WTC11 (cell line): Measurements from ENCODE around the gene CUEDC1. TPM values are rescaled to one million over a fixed set of nuclear protein-coding genes. Genes with fewer than 3 reads are reported as not detected.

Source experiments
- ATAC-seq: fragments of 200-7000 bp; cut with Tn5 transposase; 2 replicates; pipeline ENCODE4 v1.10.0; 2021; ENCODE audit warnings: mild to moderate bottlenecking, moderate library complexity
- CTCF ChIA-PET: fragments of 300-600 bp; sonication (Branson Sonifier 250); formaldehyde crosslinking; loops from one replicate; lab custom pipeline; 2021; ENCODE audit warnings: antibody characterized with exemption; lab: Charles Lee
- POLR2A ChIA-PET: fragments of 350-600 bp; sonication (Branson Sonifier 250); formaldehyde crosslinking; loops from one replicate; lab custom pipeline; 2021; ENCODE audit warnings: antibody characterized with exemption; lab: Charles Lee
- DNase-seq: peaks from one replicate; pipeline ENCODE4 v3.0.0; 2021; ENCODE audit warnings: low spot score
- H3K27ac Mint-ChIP-seq: 2 replicates; pipeline ENCODE4 v1.8.0; 2021; ENCODE audit warnings: mixed read lengths
- H3K27me3 Mint-ChIP-seq: 2 replicates; pipeline ENCODE4 v1.8.0; 2021; ENCODE audit warnings: low read depth, mild to moderate bottlenecking, moderate library complexity, mixed read lengths
- H3K36me3 Mint-ChIP-seq: 2 replicates; pipeline ENCODE4 v1.8.0; 2021; ENCODE audit warnings: mixed read lengths
- H3K4me1 Mint-ChIP-seq: 2 replicates; pipeline ENCODE4 v1.8.0; 2022; ENCODE audit warnings: mixed read lengths
- H3K4me3 Mint-ChIP-seq: 2 replicates; pipeline ENCODE4 v1.8.0; 2021; ENCODE audit warnings: mild to moderate bottlenecking, moderate library complexity, mixed read lengths
- H3K9me3 Mint-ChIP-seq: 2 replicates; pipeline ENCODE4 v1.8.0; 2021; ENCODE audit warnings: mixed read lengths
- CREB1 ChIP-seq: sonication (generic); formaldehyde crosslinking; IDR thresholded peaks from 2 replicates; pipeline ENCODE4 v1.8.0; 2023; ENCODE audit warnings: mild to moderate bottlenecking, missing genetic modification reagents
- EMX1 ChIP-seq: fragments of 250-450 bp; sonication (Bioruptor Pico); IDR thresholded peaks from 2 replicates; pipeline ENCODE4 v1.8.0; 2021; ENCODE audit warnings: mild to moderate bottlenecking
- ESRRA ChIP-seq: sonication (generic); formaldehyde crosslinking; IDR thresholded peaks from 2 replicates; pipeline ENCODE4 v1.8.1; 2022; ENCODE audit warnings: mild to moderate bottlenecking, missing genetic modification reagents, borderline replicate concordance
- FOXP1 ChIP-seq: sonication (generic); formaldehyde crosslinking; IDR thresholded peaks from 2 replicates; pipeline ENCODE4 v1.8.0; 2022; ENCODE audit warnings: missing genetic modification reagents, mild to moderate bottlenecking, moderate library complexity, borderline replicate concordance
- NFATC4 ChIP-seq: fragments of 250-450 bp; sonication (Bioruptor Pico); IDR thresholded peaks from 2 replicates; pipeline ENCODE4 v1.9.0; 2021; ENCODE audit warnings: mild to moderate bottlenecking
- NFYB ChIP-seq: sonication (generic); formaldehyde crosslinking; conservative IDR thresholded peaks from 2 replicates; pipeline ENCODE4 v1.8.0; 2022; ENCODE audit warnings: low read depth, missing genetic modification reagents
- NR2C2 ChIP-seq: sonication (generic); formaldehyde crosslinking; IDR thresholded peaks from 2 replicates; pipeline ENCODE4 v1.8.0; 2022; ENCODE audit warnings: mild to moderate bottlenecking, missing genetic modification reagents
- TEAD1 ChIP-seq: sonication (generic); formaldehyde crosslinking; IDR thresholded peaks from 2 replicates; pipeline ENCODE4 v1.8.0; 2022; ENCODE audit warnings: mild to moderate bottlenecking, missing genetic modification reagents
- TEAD4 ChIP-seq: sonication (generic); formaldehyde crosslinking; IDR thresholded peaks from 2 replicates; pipeline ENCODE4 v1.8.0; 2022; ENCODE audit warnings: mild to moderate bottlenecking, missing genetic modification reagents
- ZNF671 ChIP-seq: fragments of 250-450 bp; sonication (Bioruptor Pico); IDR thresholded peaks from 2 replicates; pipeline ENCODE4 v1.8.0; 2021; ENCODE audit warnings: mild to moderate bottlenecking
- total RNA-seq: library from RNA; stranded (reverse); gene quantifications from 3 replicates; pipeline ENCODE4 v1.2.3, GENCODE V29; 2021
- TF ChIP-seq, protein P1 (sequence below): sonication (generic); formaldehyde crosslinking; IDR thresholded peaks from 2 replicates; pipeline ENCODE4 v1.8.0; 2023; ENCODE audit warnings: mild to moderate bottlenecking, missing genetic modification reagents
- TF ChIP-seq, protein P2 (sequence below): sonication (generic); formaldehyde crosslinking; IDR thresholded peaks from 2 replicates; pipeline ENCODE4 v1.8.0; 2023; ENCODE audit warnings: missing genetic modification reagents, mild to moderate bottlenecking, borderline replicate concordance
- TF ChIP-seq, protein P3 (sequence below): fragments of 250-450 bp; sonication (Bioruptor Pico); IDR thresholded peaks from 2 replicates; pipeline ENCODE4 v1.9.0; 2021; ENCODE audit warnings: mild to moderate bottlenecking
- TF ChIP-seq, protein P4 (sequence below): fragments of 250-450 bp; sonication (Bioruptor Pico); IDR thresholded peaks from 2 replicates; pipeline ENCODE4 v1.9.0; 2021; ENCODE audit warnings: mild to moderate bottlenecking, borderline replicate concordance
- TF ChIP-seq, protein P5 (sequence below): fragments of 250-450 bp; sonication (Bioruptor Pico); IDR thresholded peaks from 2 replicates; pipeline ENCODE4 v1.9.0; 2021; ENCODE audit warnings: mild to moderate bottlenecking
- TF ChIP-seq, protein P6 (sequence below): sonication (generic); formaldehyde crosslinking; IDR thresholded peaks from 2 replicates; pipeline ENCODE4 v1.8.0; 2022; ENCODE audit warnings: mild to moderate bottlenecking, missing genetic modification reagents
- TF ChIP-seq, protein P7 (sequence below): sonication (generic); formaldehyde crosslinking; IDR thresholded peaks from 2 replicates; pipeline ENCODE4 v1.8.0; 2023; ENCODE audit warnings: missing genetic modification reagents

CUEDC1 gene
- total RNA-seq, 1 experiment from 2014 or later = 12.2 TPM

DNA sequence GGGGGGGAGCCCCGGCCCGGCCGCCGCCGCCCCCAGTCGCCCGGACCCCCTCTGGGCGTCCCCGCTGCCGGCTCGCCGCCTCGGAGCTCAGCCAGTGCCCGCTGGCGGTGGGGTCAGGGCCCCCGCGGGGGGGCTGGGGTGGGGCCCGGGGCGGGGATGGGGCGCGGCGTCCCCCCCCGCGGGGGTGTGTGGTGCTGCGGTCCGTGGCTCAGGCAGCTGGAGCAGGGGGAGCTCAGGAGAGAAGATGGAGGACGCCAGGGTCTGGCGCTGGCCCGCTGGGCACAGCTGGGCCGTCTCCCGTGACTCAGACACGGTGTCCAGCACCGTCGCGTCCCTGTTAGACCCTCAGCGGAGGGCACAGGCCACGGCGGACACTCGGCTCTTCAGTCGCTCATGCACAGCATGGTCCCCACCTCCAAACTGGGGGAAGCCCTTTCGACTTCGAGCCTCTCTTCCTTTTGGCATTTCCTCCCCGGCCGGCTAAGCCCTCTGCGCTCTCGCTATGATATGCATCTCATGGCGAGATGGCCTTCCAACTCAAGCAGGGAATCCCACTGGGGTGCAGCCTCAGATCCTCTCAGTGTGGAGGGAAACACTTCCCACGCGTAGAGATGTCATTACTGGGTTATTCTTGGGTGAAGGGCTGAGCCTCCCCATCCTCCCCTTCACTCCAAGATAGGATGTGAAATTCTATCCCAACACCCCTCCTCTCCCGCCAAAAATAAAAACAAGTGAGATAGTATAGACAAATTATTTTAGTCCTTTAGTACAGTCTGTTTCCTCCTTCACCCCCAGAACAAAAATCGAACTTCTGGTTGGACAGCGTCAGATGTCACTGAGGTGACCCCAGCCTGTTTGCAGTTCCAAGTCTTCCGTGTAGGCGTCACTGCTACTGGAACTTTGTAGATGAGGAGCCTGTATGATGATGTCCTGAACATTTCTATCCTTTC is 33.4 kb upstream of the CUEDC1 start:
- ATAC-seq (peak; percentile 59), DNase-seq (peak; percentile 52)
- Mint-ChIP-seq H3K27me3 (no peaks in the 10 kb centered on the region), H3K4me3 (peak overlapping the region; percentile 86), H3K27ac (peak overlapping the region; percentile 96), H3K4me1 (peaks cover 71% of the 10 kb centered on the region), H3K36me3 (no peaks in the 10 kb centered on the region), H3K9me3 (no peaks in the 10 kb centered on the region)
- ChIA-PET CTCF (interaction anchor here (1.0 to 3.5 kb wide), 5 partner anchors 12 to 131 kb away, joined by 4 to 23 read pairs (median 5); partner anchors contain the start of gene CUEDC1), POLR2A (interaction anchor here (0.5 to 1.1 kb wide), 9 partner anchors 9 to 129 kb away, joined by 3 to 9 read pairs (median 3); partner anchors contain the start of gene SRSF1)
- peak; percentile 96 for TF ChIP-seq NFATC4 (CRISPR knock-in tag)
- TF ChIP-seq EMX1 (CRISPR knock-in tag) = peak; percentile 97
- TF ChIP-seq TEAD1 = no peak
- TF ChIP-seq, protein P1, sequence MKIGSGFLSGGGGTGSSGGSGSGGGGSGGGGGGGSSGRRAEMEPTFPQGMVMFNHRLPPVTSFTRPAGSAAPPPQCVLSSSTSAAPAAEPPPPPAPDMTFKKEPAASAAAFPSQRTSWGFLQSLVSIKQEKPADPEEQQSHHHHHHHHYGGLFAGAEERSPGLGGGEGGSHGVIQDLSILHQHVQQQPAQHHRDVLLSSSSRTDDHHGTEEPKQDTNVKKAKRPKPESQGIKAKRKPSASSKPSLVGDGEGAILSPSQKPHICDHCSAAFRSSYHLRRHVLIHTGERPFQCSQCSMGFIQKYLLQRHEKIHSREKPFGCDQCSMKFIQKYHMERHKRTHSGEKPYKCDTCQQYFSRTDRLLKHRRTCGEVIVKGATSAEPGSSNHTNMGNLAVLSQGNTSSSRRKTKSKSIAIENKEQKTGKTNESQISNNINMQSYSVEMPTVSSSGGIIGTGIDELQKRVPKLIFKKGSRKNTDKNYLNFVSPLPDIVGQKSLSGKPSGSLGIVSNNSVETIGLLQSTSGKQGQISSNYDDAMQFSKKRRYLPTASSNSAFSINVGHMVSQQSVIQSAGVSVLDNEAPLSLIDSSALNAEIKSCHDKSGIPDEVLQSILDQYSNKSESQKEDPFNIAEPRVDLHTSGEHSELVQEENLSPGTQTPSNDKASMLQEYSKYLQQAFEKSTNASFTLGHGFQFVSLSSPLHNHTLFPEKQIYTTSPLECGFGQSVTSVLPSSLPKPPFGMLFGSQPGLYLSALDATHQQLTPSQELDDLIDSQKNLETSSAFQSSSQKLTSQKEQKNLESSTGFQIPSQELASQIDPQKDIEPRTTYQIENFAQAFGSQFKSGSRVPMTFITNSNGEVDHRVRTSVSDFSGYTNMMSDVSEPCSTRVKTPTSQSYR (CRISPR knock-in tag) = peak; percentile 52; the same call in 1 of the 2 replicates
- TF ChIP-seq, protein P2, sequence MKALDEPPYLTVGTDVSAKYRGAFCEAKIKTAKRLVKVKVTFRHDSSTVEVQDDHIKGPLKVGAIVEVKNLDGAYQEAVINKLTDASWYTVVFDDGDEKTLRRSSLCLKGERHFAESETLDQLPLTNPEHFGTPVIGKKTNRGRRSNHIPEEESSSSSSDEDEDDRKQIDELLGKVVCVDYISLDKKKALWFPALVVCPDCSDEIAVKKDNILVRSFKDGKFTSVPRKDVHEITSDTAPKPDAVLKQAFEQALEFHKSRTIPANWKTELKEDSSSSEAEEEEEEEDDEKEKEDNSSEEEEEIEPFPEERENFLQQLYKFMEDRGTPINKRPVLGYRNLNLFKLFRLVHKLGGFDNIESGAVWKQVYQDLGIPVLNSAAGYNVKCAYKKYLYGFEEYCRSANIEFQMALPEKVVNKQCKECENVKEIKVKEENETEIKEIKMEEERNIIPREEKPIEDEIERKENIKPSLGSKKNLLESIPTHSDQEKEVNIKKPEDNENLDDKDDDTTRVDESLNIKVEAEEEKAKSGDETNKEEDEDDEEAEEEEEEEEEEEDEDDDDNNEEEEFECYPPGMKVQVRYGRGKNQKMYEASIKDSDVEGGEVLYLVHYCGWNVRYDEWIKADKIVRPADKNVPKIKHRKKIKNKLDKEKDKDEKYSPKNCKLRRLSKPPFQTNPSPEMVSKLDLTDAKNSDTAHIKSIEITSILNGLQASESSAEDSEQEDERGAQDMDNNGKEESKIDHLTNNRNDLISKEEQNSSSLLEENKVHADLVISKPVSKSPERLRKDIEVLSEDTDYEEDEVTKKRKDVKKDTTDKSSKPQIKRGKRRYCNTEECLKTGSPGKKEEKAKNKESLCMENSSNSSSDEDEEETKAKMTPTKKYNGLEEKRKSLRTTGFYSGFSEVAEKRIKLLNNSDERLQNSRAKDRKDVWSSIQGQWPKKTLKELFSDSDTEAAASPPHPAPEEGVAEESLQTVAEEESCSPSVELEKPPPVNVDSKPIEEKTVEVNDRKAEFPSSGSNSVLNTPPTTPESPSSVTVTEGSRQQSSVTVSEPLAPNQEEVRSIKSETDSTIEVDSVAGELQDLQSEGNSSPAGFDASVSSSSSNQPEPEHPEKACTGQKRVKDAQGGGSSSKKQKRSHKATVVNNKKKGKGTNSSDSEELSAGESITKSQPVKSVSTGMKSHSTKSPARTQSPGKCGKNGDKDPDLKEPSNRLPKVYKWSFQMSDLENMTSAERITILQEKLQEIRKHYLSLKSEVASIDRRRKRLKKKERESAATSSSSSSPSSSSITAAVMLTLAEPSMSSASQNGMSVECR = 0 out of 2 replicates have a peak, but pooled peaks have one; percentile 59
- TF ChIP-seq ESRRA = peak; percentile 41; the same call in 1 of the 2 replicates
- TF ChIP-seq, protein P3, sequence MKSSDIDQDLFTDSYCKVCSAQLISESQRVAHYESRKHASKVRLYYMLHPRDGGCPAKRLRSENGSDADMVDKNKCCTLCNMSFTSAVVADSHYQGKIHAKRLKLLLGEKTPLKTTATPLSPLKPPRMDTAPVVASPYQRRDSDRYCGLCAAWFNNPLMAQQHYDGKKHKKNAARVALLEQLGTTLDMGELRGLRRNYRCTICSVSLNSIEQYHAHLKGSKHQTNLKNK (CRISPR knock-in tag) = peak; percentile 89
- TF ChIP-seq, protein P4, sequence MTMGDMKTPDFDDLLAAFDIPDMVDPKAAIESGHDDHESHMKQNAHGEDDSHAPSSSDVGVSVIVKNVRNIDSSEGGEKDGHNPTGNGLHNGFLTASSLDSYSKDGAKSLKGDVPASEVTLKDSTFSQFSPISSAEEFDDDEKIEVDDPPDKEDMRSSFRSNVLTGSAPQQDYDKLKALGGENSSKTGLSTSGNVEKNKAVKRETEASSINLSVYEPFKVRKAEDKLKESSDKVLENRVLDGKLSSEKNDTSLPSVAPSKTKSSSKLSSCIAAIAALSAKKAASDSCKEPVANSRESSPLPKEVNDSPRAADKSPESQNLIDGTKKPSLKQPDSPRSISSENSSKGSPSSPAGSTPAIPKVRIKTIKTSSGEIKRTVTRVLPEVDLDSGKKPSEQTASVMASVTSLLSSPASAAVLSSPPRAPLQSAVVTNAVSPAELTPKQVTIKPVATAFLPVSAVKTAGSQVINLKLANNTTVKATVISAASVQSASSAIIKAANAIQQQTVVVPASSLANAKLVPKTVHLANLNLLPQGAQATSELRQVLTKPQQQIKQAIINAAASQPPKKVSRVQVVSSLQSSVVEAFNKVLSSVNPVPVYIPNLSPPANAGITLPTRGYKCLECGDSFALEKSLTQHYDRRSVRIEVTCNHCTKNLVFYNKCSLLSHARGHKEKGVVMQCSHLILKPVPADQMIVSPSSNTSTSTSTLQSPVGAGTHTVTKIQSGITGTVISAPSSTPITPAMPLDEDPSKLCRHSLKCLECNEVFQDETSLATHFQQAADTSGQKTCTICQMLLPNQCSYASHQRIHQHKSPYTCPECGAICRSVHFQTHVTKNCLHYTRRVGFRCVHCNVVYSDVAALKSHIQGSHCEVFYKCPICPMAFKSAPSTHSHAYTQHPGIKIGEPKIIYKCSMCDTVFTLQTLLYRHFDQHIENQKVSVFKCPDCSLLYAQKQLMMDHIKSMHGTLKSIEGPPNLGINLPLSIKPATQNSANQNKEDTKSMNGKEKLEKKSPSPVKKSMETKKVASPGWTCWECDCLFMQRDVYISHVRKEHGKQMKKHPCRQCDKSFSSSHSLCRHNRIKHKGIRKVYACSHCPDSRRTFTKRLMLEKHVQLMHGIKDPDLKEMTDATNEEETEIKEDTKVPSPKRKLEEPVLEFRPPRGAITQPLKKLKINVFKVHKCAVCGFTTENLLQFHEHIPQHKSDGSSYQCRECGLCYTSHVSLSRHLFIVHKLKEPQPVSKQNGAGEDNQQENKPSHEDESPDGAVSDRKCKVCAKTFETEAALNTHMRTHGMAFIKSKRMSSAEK (CRISPR knock-in tag) = peak; percentile 97
- TF ChIP-seq, protein P5, sequence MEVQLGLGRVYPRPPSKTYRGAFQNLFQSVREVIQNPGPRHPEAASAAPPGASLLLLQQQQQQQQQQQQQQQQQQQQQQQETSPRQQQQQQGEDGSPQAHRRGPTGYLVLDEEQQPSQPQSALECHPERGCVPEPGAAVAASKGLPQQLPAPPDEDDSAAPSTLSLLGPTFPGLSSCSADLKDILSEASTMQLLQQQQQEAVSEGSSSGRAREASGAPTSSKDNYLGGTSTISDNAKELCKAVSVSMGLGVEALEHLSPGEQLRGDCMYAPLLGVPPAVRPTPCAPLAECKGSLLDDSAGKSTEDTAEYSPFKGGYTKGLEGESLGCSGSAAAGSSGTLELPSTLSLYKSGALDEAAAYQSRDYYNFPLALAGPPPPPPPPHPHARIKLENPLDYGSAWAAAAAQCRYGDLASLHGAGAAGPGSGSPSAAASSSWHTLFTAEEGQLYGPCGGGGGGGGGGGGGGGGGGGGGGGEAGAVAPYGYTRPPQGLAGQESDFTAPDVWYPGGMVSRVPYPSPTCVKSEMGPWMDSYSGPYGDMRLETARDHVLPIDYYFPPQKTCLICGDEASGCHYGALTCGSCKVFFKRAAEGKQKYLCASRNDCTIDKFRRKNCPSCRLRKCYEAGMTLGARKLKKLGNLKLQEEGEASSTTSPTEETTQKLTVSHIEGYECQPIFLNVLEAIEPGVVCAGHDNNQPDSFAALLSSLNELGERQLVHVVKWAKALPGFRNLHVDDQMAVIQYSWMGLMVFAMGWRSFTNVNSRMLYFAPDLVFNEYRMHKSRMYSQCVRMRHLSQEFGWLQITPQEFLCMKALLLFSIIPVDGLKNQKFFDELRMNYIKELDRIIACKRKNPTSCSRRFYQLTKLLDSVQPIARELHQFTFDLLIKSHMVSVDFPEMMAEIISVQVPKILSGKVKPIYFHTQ = peak; percentile 90
- peak; percentile 23; the same call in 1 of the 2 replicates for TF ChIP-seq CREB1
- TF ChIP-seq NFYB (CRISPR knock-in tag) = 0 out of 2 replicates have a peak, but pooled peaks have one; percentile 11
- peak; percentile 84; the same call in 1 of the 2 replicates for TF ChIP-seq FOXP1 (CRISPR knock-in tag)
- TF ChIP-seq NR2C2 (CRISPR knock-in tag) = no peak
- TF ChIP-seq, protein P6, sequence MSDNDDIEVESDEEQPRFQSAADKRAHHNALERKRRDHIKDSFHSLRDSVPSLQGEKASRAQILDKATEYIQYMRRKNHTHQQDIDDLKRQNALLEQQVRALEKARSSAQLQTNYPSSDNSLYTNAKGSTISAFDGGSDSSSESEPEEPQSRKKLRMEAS = 0 out of 2 replicates have a peak, but pooled peaks have one; percentile 25
- TF ChIP-seq, protein P7, sequence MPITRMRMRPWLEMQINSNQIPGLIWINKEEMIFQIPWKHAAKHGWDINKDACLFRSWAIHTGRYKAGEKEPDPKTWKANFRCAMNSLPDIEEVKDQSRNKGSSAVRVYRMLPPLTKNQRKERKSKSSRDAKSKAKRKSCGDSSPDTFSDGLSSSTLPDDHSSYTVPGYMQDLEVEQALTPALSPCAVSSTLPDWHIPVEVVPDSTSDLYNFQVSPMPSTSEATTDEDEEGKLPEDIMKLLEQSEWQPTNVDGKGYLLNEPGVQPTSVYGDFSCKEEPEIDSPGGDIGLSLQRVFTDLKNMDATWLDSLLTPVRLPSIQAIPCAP (CRISPR knock-in tag) = no peak
- TF ChIP-seq ZNF671 = peak; percentile 95
- 0 out of 2 replicates have a peak, but pooled peaks have one; percentile 38 for TF ChIP-seq TEAD4 (CRISPR knock-in tag)
